ENCODE measurements around the gene TBPL1. TPM values are rescaled to one million over a fixed set of nuclear protein-coding genes. Genes with fewer than 3 reads are reported as not detected.

Gene TBPL1
- polyA plus RNA-seq, 2 of the 4 experiments (the other 2 are of a cell fraction), result 22.4 to 41.1 TPM

GRCh38 chr6:134020071-134020470 lies 67.0 kb downstream of the TBPL1 start:
- H3K4me1 ChIP-seq, result peaks cover 3% of the 10 kb centered on the region; the same call in 1 of the 3 replicates
- no peaks in the 10 kb centered on the region for H3K9me3 ChIP-seq
- no peak for DNase-seq (ENCODE audit: low read depth in 1 of 2, low spot score in 1 of 2)
- TF ChIP-seq CHD4 (IDR thresholded peaks at IDR 0.05; ENCODE audit: borderline replicate concordance), result no peak
- no peak for TF ChIP-seq POLR2A (IDR thresholded peaks at IDR 0.05; ENCODE audit: low read length)
- TF ChIP-seq GATA3 (IDR thresholded peaks at IDR 0.05; ENCODE audit: borderline replicate concordance), result no peak
- no peak for TF ChIP-seq HEYL (CRISPR knock-in tag; IDR thresholded peaks at IDR 0.05)
- TF ChIP-seq TFCP2L1 (CRISPR knock-in tag; IDR thresholded peaks at IDR 0.05), result no peak
- TF ChIP-seq MAX (IDR thresholded peaks at IDR 0.05), result no peak
- no peak for TF ChIP-seq EHMT2 (IDR thresholded peaks at IDR 0.05; ENCODE audit: low read depth)
- no peak for TF ChIP-seq ZC3H11A (IDR thresholded peaks at IDR 0.05)
- TF ChIP-seq HOXB13 (CRISPR knock-in tag; IDR thresholded peaks at IDR 0.05; ENCODE audit: low read depth), result no peak
- no peak for TF ChIP-seq EHF (CRISPR knock-in tag; IDR thresholded peaks at IDR 0.05)
- no peak for TF ChIP-seq ZFP36 (IDR thresholded peaks at IDR 0.05; ENCODE audit: borderline replicate concordance, partially characterized antibody)
- no peak for FAIRE-seq
- no peak overlapping the region for H3K4me2 ChIP-seq
- POLR2A ChIA-PET, result no interaction called here
- H3K4me3 ChIP-seq, result no peak overlapping the region
- CTCF ChIA-PET, result interaction anchor here (1.2 kb wide), 1 partner anchor 16 kb away, joined by 4 read pairs; no protein-coding TSS in a partner anchor
- 88% methylated on average over 1 of the region's 1 CpG for WGBS (ENCODE audit: missing lambda C conversion rate)
- no peak overlapping the region for H3K27ac ChIP-seq
- ATAC-seq, result no peak

GRCh38 chr6:134020543-134020942 lies 67.5 kb downstream of the TBPL1 start:
- ChIA-PET CTCF (interaction anchor here (1.2 to 1.9 kb wide), 2 partner anchors 12 to 16 kb away, joined by 4 to 6 read pairs; no protein-coding TSS in a partner anchor), POLR2A (no interaction called here)
- 48% methylated on average over 4 of the region's 4 CpGs for WGBS (ENCODE audit: missing lambda C conversion rate)
- Histone ChIP-seq H3K4me2 (no peak overlapping the region), H3K4me1 (peaks cover 3% of the 10 kb centered on the region; the same call in 1 of the 3 replicates), H3K27ac (no peak overlapping the region), H3K9me3 (no peaks in the 10 kb centered on the region), H3K4me3 (no peak overlapping the region)
- FAIRE-seq (no peak), ATAC-seq (no peak), DNase-seq (ENCODE audit: low read depth in 1 of 2, low spot score in 1 of 2) (no peak)
- TF ChIP-seq BCL3 (IDR thresholded peaks at IDR 0.05) (no peak), HOXB5 (CRISPR knock-in tag; IDR thresholded peaks at IDR 0.05) (no peak), JUN (IDR thresholded peaks at IDR 0.05) (no peak), RFX5 (IDR thresholded peaks at IDR 0.05) (no peak), BHLHE40 (IDR thresholded peaks at IDR 0.05; ENCODE audit: low read depth, low read length) (no peak), CHD2 (IDR thresholded peaks at IDR 0.05; ENCODE audit: low read length, partially characterized antibody) (no peak), REST (IDR thresholded peaks at IDR 0.05) (no peak), FOSL2 (IDR thresholded peaks at IDR 0.05) (no peak), FOSL2 (CRISPR knock-in tag; IDR thresholded peaks at IDR 0.05) (no peak), GATA3 (IDR thresholded peaks at IDR 0.05; ENCODE audit: borderline replicate concordance) (no peak), E2F6 (IDR thresholded peaks at IDR 0.05; ENCODE audit: borderline replicate concordance, low read depth) (no peak), SMC3 (IDR thresholded peaks at IDR 0.05) (no peak), CBX2 (IDR thresholded peaks at IDR 0.05; ENCODE audit: borderline replicate concordance, low read depth) (no peak), RNF2 (IDR thresholded peaks at IDR 0.05; ENCODE audit: borderline replicate concordance, low read depth) (no peak), ATOH8 (CRISPR knock-in tag; IDR thresholded peaks at IDR 0.05; ENCODE audit: low read depth) (no peak), EP300 (IDR thresholded peaks at IDR 0.05) (no peak), RAD21 (conservative IDR thresholded peaks at IDR 0.05 in 1 of 2, IDR thresholded peaks at IDR 0.05 in 1 of 2) (no peak)
